Esophagus muscularis mucosa (tissue), 4 donors: ENCODE results near the gene FGF14. TPM values are rescaled to one million over a fixed set of nuclear protein-coding genes. Genes with fewer than 3 reads are reported as not detected.

Experiments used
- DNase-seq: peaks from one replicate; pipeline ENCODE4 v3.0.0-alpha.2; 2017; ENCODE audit errors: extremely low spot score
- H3K27ac ChIP-seq, 4 donors: fragments of 200-600 bp; sonication (generic); replicated peaks in 1 of 4; 1 replicate in 3 of 4; 2 replicates in 1 of 4; pipeline ENCODE4 v1.5.1; 2016 to 2019; ENCODE audit warnings: mild to moderate bottlenecking in 1 of 4
- H3K27me3 ChIP-seq, 4 donors: fragments of 200-600 bp; sonication (generic); one replicate each; pipeline versions ENCODE4 v1.5.1 to v1.6.0; 2016 to 2019
- H3K36me3 ChIP-seq, 4 donors: fragments of 200-600 bp; sonication (generic); one replicate each; pipeline ENCODE4 v1.5.1; 2016 to 2019
- H3K4me1 ChIP-seq, 4 donors: fragments of 200-600 bp; sonication (generic); one replicate each; pipeline ENCODE4 v1.5.1; 2016 to 2019
- H3K4me3 ChIP-seq, 4 donors: fragments of 200-600 bp; sonication (generic); 1 replicate in 2 of 4; 2 replicates in 2 of 4; pipeline ENCODE4 v1.5.1; 2016 to 2019; ENCODE audit warnings: mild to moderate bottlenecking in 4 of 4, moderate library complexity in 1 of 4
- H3K9me3 ChIP-seq, 4 donors: fragments of 200-600 bp; sonication (generic); 1 replicate in 3 of 4; 2 replicates in 1 of 4; pipeline ENCODE4 v1.5.1; 2016 to 2019
- CTCF ChIP-seq, 3 experiments: fragments of 200-600 bp in 2 of 3; fragments of 450-650 bp in 1 of 3; sonication (generic) in 2 of 3; IDR thresholded peaks; one replicate each; pipeline ENCODE4 v1.5.1; 2017 to 2019; ENCODE audit warnings: antibody characterized with exemption in 3 of 3, mild to moderate bottlenecking in 2 of 3, moderate library complexity in 1 of 3
- EP300 ChIP-seq: sonication (generic); formaldehyde crosslinking; IDR thresholded peaks from one replicate; pipeline ENCODE4 v1.6.1; 2017; ENCODE audit warnings: antibody characterized with exemption
- POLR2A ChIP-seq: fragments of 450-650 bp; IDR thresholded peaks from one replicate; pipeline ENCODE4 v1.6.1; 2017; ENCODE audit warnings: antibody characterized with exemption, moderate library complexity, mild to moderate bottlenecking, low read depth
- POLR2AphosphoS5 ChIP-seq, 2 donors: sonication (generic); formaldehyde crosslinking; IDR thresholded peaks; one replicate each; pipeline ENCODE4 v1.6.1; 2017; ENCODE audit warnings: antibody characterized with exemption in 2 of 2
- WGBS: methylation state at CpG from one replicate; pipeline ENCODE4 v1.1.5; 2018; 5-methylcytosine and 5-hydroxymethylcytosine counted together
- intact Hi-C: fragments of 100-400 bp; cut with DNase I; formaldehyde crosslinking; loops from one replicate; pipeline ENCODE4 v1.15.1; 2023
- total RNA-seq, 4 donors: library from RNA; depleted of rRNA; stranded (reverse); fragments of >200 nt; gene quantifications; one replicate each; pipeline versions ENCODE4 v1.1.0 to v1.2.1, GENCODE V29; 2016

Gene FGF14
- total RNA-seq, 4 donors from 2014 or later = 0.33 to 2.1 (median 0.87) TPM

DNA sequence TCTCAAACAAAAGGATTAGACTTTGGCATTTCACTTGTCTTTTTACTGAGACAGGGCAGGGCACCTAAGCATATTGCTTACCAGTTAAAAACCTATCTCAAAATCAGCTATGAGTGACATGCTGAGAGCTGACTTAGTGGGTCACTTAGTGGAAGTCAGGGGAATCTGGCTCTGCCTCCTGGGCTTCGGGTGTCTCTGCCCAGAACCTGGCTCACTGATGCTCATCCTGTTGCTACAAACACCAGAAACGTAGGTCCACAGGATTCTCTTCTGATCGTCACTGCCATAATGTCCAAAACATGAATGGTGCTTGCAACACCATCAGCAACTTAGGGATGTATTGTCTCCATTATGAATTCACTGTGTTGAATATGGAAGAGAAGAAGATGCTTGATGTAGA is 673.2 kb downstream of the FGF14 start:
- 75% methylated on average over 3 of the region's 3 CpGs for WGBS
- intact Hi-C loops = no loop called here
- Histone ChIP-seq H3K36me3 (no peaks in the 10 kb centered on the region), H3K4me1 (peaks cover 0 to 7% (median 0%) of the 10 kb centered on the region in 4 donors), H3K27me3 (no peaks in the 10 kb centered on the region), H3K27ac (no peak overlapping the region), H3K4me3 (no peak overlapping the region), H3K9me3 (no peaks in the 10 kb centered on the region)
- TF ChIP-seq CTCF (IDR thresholded peaks at IDR 0.05) (no peak), POLR2A (no peak), POLR2AphosphoS5 (IDR thresholded peaks at IDR 0.05) (no peak), EP300 (no peak)
- no peak for DNase-seq

- no peak for DNase-seq
- intact Hi-C loops = no loop called here
- Histone ChIP-seq H3K27ac (no peak overlapping the region), H3K9me3 (no peaks in the 10 kb centered on the region), H3K4me3 (no peak overlapping the region), H3K36me3 (no peaks in the 10 kb centered on the region), H3K27me3 (no peaks in the 10 kb centered on the region), H3K4me1 (peaks cover 0 to 7% (median 0%) of the 10 kb centered on the region in 4 donors)
- no peak for TF ChIP-seq EP300
- TF ChIP-seq POLR2AphosphoS5 (IDR thresholded peaks at IDR 0.05) = no peak
- no peak for TF ChIP-seq CTCF (IDR thresholded peaks at IDR 0.05)
- no peak for TF ChIP-seq POLR2A
Observed at GRCh38 chr13:101728021-101728420, 673.8 kb downstream of the FGF14 start.

DNA sequence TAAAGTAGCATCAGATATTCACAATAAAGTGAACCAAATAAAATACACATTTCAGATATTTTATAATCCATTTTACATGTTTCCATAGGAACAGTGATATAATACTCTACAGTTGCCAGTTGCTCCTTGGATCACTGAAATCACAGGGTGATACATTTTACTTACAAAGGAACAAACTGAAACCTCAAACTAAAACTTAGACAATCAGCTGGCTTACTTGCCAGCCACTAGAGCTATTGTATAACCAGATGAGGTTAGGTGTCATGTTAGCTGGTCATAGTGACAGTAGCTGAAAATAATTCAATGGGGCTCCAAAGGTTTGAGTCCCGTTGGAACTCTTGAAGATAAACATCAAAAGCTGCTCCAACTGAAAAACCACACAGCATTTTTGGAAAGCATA is 674.7 kb downstream of the FGF14 start:
- 29% methylated on average over 1 of the region's 1 CpG for WGBS
- Histone ChIP-seq H3K4me3 (no peak overlapping the region), H3K9me3 (no peaks in the 10 kb centered on the region), H3K27ac (no peak overlapping the region), H3K36me3 (peaks cover 0 to 8% (median 0%) of the 10 kb centered on the region in 4 donors), H3K4me1 (peaks cover 0 to 7% (median 0%) of the 10 kb centered on the region in 4 donors), H3K27me3 (no peaks in the 10 kb centered on the region)
- TF ChIP-seq EP300 (no peak), CTCF (IDR thresholded peaks at IDR 0.05) (no peak), POLR2A (no peak), POLR2AphosphoS5 (IDR thresholded peaks at IDR 0.05) (no peak)
- no peak for DNase-seq
- intact Hi-C loops = no loop called here

DNA sequence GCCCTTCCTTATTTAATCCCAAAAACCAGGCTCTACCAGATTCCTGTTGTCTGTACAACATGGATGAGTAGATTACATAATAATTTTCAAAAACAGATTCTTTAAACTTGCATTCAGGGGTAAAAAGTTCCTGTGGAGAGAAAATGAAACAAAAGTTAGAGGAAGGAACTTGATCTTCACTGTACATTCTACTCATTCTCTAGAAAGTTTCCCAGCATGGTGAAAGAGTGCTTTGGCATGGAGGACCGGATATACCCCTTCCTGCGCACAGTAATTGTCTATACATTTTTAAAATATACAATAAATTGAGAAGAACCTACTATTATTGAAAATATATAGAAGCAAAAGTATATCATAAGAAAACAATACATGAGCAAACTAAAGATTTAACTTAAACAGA is 675.2 kb downstream of the FGF14 start:
- Histone ChIP-seq H3K36me3 (peaks cover 0 to 9% (median 0%) of the 10 kb centered on the region in 4 donors), H3K4me3 (no peak overlapping the region), H3K27ac (no peak overlapping the region), H3K4me1 (peaks cover 0 to 7% (median 0%) of the 10 kb centered on the region in 4 donors), H3K9me3 (no peaks in the 10 kb centered on the region), H3K27me3 (no peaks in the 10 kb centered on the region)
- intact Hi-C loops = no loop called here
- no peak for DNase-seq
- 81% methylated on average over 2 of the region's 2 CpGs for whole genome bisulfite sequencing
- TF ChIP-seq EP300 (no peak), CTCF (IDR thresholded peaks at IDR 0.05) (no peak), POLR2A (no peak), POLR2AphosphoS5 (IDR thresholded peaks at IDR 0.05) (no peak)

DNA sequence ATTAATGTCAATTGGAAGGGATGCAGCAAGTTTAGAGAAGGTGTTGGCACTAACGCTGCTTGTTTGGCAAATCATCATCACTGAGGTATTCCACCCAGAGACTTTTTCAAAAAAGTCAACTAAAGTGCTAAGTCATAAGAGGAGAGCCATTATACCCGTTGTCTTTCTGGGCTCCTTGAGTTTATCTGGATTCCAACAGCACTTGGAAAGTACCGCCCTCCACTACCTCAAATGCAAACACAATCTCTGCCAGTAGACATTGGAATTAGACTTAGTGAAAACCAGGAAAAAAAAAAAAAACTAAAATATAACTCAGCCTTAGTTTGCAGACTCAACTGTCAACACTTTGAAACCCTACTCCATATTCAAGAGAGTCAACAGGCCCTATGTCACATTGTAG is 683.4 kb downstream of the FGF14 start:
- Histone ChIP-seq H3K27me3 (no peaks in the 10 kb centered on the region), H3K4me1 (no peaks in the 10 kb centered on the region), H3K27ac (no peak overlapping the region), H3K9me3 (no peaks in the 10 kb centered on the region), H3K4me3 (no peak overlapping the region), H3K36me3 (peaks cover 0 to 9% (median 0%) of the 10 kb centered on the region in 4 donors)
- 89% methylated on average over 3 of the region's 3 CpGs for WGBS
- no peak for DNase-seq
- no peak for TF ChIP-seq EP300
- intact Hi-C loops = no loop called here
